Keratinocyte (primary cell): Measurements from ENCODE around the gene ASB13. TPM values are rescaled to one million over a fixed set of nuclear protein-coding genes. Genes with fewer than 3 reads are reported as not detected.
A peak's percentile ranks its signal among the peaks of the same experiment; 100 is the strongest.

Experiments used
- DNase-seq: peaks from one replicate; pipeline ENCODE4 v3.0.0-alpha.2; 2011; ENCODE audit warnings: low read depth, missing footprints, low spot score
- FAIRE-seq: peaks from 2 replicates; lab custom pipeline; 2011; peaks lifted over from hg19 to GRCh38; lab: Jason Lieb, UNC
- H2AFZ ChIP-seq: 2 replicates; pipeline ENCODE4 v1.6.0; 2012; ENCODE audit warnings: low read length, control low read depth, inconsistent platforms; ENCODE audit not compliant: control insufficient read depth
- H3K27ac ChIP-seq: 2 replicates; pipeline ENCODE4 v1.5.1; 2011; ENCODE audit warnings: low read length; ENCODE audit not compliant: control insufficient read depth, insufficient read depth
- H3K27me3 ChIP-seq: 3 replicates; pipeline ENCODE4 v1.6.0; 2011; ENCODE audit warnings: low read length; ENCODE audit not compliant: control insufficient read depth, insufficient read depth; ENCODE audit errors: extremely low read depth
- H3K36me3 ChIP-seq, 2 experiments: 2 replicates in 1 of 2; 3 replicates in 1 of 2; pipeline ENCODE4 v1.5.1; 2011; ENCODE audit warnings: low read length in 2 of 2, mild to moderate bottlenecking in 1 of 2; ENCODE audit not compliant: control insufficient read depth in 2 of 2, insufficient read depth in 2 of 2; ENCODE audit errors: extremely low read depth in 1 of 2
- H3K4me1 ChIP-seq: 3 replicates; pipeline ENCODE4 v1.5.1; 2011; ENCODE audit warnings: low read length; ENCODE audit not compliant: control insufficient read depth, insufficient read depth; ENCODE audit errors: extremely low read depth
- H3K4me2 ChIP-seq: 3 replicates; pipeline ENCODE4 v1.6.0; 2011; ENCODE audit warnings: low read depth, low read length; ENCODE audit not compliant: control insufficient read depth, insufficient read depth; ENCODE audit errors: extremely low read depth
- H3K4me3 ChIP-seq, 3 experiments: fragments of 200-600 bp in 1 of 3; sonication (generic) in 1 of 3; 2 replicates in 2 of 3; 3 replicates in 1 of 3; pipeline ENCODE4 v1.5.1; 2011 to 2016; ENCODE audit warnings: low read length in 3 of 3, mild to moderate bottlenecking in 3 of 3, control low read depth in 2 of 3, inconsistent platforms in 1 of 3, low read depth in 1 of 3, mixed read lengths in 1 of 3, mixed run types in 1 of 3, moderate library complexity in 1 of 3; ENCODE audit not compliant: control insufficient read depth in 2 of 3, insufficient read depth in 2 of 3; ENCODE audit errors: extremely low read depth in 1 of 3
- H3K79me2 ChIP-seq: 2 replicates; pipeline ENCODE4 v1.6.0; 2012; ENCODE audit warnings: low read length; ENCODE audit not compliant: control insufficient read depth, insufficient read depth
- H3K9ac ChIP-seq: 3 replicates; pipeline ENCODE4 v1.6.0; 2011; ENCODE audit warnings: low read length; ENCODE audit not compliant: control insufficient read depth, insufficient read depth; ENCODE audit errors: extremely low read depth
- H3K9me1 ChIP-seq: 3 replicates; pipeline ENCODE4 v1.6.0; 2011; ENCODE audit warnings: low read length; ENCODE audit not compliant: control insufficient read depth, insufficient read depth; ENCODE audit errors: extremely low read depth
- H3K9me3 ChIP-seq: 2 replicates; pipeline ENCODE4 v1.5.1; 2012; ENCODE audit warnings: low read depth, low read length; ENCODE audit not compliant: control insufficient read depth
- H4K20me1 ChIP-seq: 3 replicates; pipeline ENCODE4 v1.6.0; 2011; ENCODE audit warnings: low read length; ENCODE audit not compliant: control insufficient read depth, insufficient read depth; ENCODE audit errors: extremely low read depth
- CTCF ChIP-seq, 3 experiments: IDR thresholded peaks in 1 of 3; conservative IDR thresholded peaks in 1 of 3; optimal IDR thresholded peaks in 1 of 3; 2 replicates in 2 of 3; 3 replicates in 1 of 3; pipeline versions ENCODE3 to v1.5.1; 2011; ENCODE audit warnings: low read length in 3 of 3, mild to moderate bottlenecking in 3 of 3, moderate library complexity in 2 of 3, control low read depth in 1 of 3, inconsistent platforms in 1 of 3; ENCODE audit not compliant: insufficient read depth in 2 of 3; ENCODE audit errors: extremely low read depth in 1 of 3
- EZH2 ChIP-seq: IDR thresholded peaks from one replicate; pipeline ENCODE4 v1.6.1; 2012; ENCODE audit warnings: inconsistent platforms, mild to moderate bottlenecking, low read length, moderate library complexity
- dilution Hi-C: fragments of 300-500 bp; cut with MboI; formaldehyde crosslinking; loops from one replicate; pipeline ENCODE4 v1.7.0; 2020; ENCODE audit warnings: low sequenced_read_pairs; ENCODE audit not compliant: extremely low pct_ligation_motif_present
- polyA plus RNA-seq, 5 experiments: library from polyadenylated mRNA; depleted of rRNA in 3 of 5; stranded (reverse) in 3 of 5; stranded (forward) in 1 of 5; unstranded in 1 of 5; fragments of >200 nt; gene quantifications; 1 replicate in 1 of 5; 2 replicates in 3 of 5; 3 replicates in 1 of 5; pipeline versions ENCODE4 v1.2.1 to v1.2.3, GENCODE V29; 2011 to 2012; ENCODE audit warnings: missing spikeins in 2 of 5, low read depth in 1 of 5, low replicate concordance in 1 of 5

Gene ASB13
- polyA plus RNA-seq, 1 donor (not counting 4 experiments of a cell fraction or from before 2014, with no cell fraction given): 6.4 TPM

DNA sequence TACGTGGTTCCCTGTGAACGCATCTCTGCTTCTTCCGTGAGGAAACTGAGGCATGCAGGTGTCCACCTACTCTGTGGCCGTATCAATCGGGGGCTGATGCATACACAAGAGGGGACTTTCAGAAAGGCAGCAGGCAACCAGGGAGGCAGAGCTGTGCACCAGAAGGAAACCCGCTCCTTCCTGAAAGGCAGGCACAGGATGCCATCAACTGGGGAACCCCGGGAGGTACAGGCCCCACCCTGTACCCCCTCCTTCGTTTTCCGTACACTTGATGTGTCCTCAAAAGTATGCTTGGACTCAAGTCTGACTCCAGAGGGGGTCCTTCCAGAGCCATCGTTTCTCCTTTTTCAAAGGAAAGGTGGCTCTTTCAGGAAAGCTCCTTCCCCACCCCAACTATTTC lies 59.5 kb downstream of the ASB13 start:
- Histone ChIP-seq H3K4me3 (no peak overlapping the region), H2AFZ (no peak overlapping the region), H3K36me3 (no peaks in the 10 kb centered on the region), H3K79me2 (no peaks in the 10 kb centered on the region), H3K4me1 (peaks cover 27% of the 10 kb centered on the region), H4K20me1 (no peaks in the 10 kb centered on the region), H3K9me1 (no peaks in the 10 kb centered on the region), H3K27ac (no peak overlapping the region), H3K9ac (no peak overlapping the region), H3K27me3 (no peaks in the 10 kb centered on the region), H3K9me3 (no peaks in the 10 kb centered on the region), H3K4me2 (no peak overlapping the region)
- dilution Hi-C loops: no loop called here
- FAIRE-seq: no peak
- TF ChIP-seq CTCF (optimal IDR thresholded peaks at IDR 0.05 in 1 of 3, IDR thresholded peaks at IDR 0.05 in 1 of 3, conservative IDR thresholded peaks at IDR 0.05 in 1 of 3; ENCODE audit: extremely low read depth in 1 of 3, insufficient read depth in 2 of 3, low read length in 3 of 3) (peak in 1 of 3 experiments; percentile 38), EZH2 (no peak)
- no peak for DNase-seq

- Histone ChIP-seq H3K4me3 (no peak overlapping the region), H3K27ac (no peak overlapping the region), H3K9me3 (no peaks in the 10 kb centered on the region), H3K79me2 (no peaks in the 10 kb centered on the region), H3K4me2 (no peak overlapping the region), H4K20me1 (no peaks in the 10 kb centered on the region), H3K27me3 (no peaks in the 10 kb centered on the region), H3K9me1 (no peaks in the 10 kb centered on the region), H2AFZ (no peak overlapping the region), H3K36me3 (no peaks in the 10 kb centered on the region), H3K9ac (no peak overlapping the region), H3K4me1 (peaks cover 23% of the 10 kb centered on the region)
- TF ChIP-seq EZH2 (no peak), CTCF (optimal IDR thresholded peaks at IDR 0.05 in 1 of 3, IDR thresholded peaks at IDR 0.05 in 1 of 3, conservative IDR thresholded peaks at IDR 0.05 in 1 of 3; ENCODE audit: extremely low read depth in 1 of 3, insufficient read depth in 2 of 3, low read length in 3 of 3) (no peak)
- FAIRE-seq (no peak), DNase-seq (no peak)
- dilution Hi-C loops: no loop called here
Observed at GRCh38 chr10:5606321-5606720, 60.1 kb downstream of the ASB13 start.
